GM12872 (cell line): Measurements from ENCODE around the gene GPR157.

Experiments used
- TF ChIP-seq, protein P1 (sequence below): IDR thresholded peaks from 3 replicates; pipeline ENCODE4 v1.5.1; 2011; ENCODE audit warnings: low read depth, mild to moderate bottlenecking, low read length, moderate library complexity; ENCODE audit not compliant: insufficient read depth

Gene GPR157

DNA sequence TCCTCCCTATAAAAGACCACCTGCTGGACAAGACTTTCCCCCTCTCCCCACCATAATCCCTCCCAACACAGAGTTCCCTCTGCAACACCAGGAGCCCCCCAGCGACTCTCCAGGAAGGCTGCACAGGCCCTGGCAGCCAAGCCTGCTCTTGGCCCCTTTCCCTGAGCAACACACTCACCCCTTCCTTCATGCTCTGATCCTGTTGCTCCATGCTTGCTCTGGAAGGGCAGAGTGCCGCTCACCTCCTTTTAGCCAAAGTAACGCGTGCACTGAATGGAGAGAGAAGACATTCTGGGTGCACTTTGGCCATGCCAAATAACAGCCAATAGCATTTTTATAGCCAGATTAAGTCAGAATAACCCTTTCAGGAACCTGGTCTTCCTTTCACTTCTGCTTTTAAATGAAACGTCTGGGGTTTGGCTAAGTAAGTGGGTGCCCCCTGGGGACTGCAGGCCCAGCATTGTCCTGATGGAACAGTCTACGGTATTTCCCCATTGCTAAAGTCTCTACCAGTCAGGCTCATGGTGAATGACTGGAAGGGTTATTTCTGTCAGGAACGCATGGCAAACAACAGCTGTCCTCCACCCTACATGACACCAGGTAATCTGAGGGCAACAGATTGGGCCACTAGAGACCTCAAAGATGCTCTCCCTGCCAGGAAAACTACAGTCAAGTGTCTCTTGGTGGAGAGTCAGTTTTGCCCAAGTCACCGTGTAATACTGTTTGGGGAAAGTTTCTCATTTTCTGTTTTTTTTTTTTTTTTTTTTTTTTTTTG is 59.4 kb downstream of the GPR157 start, which contains the start of gene SLC2A5:
Gene SLC2A5 (minus strand): TSS at position 310 of the 775 bp plus-strand sequence. CDS start 99 bp downstream, at position 211.
- TF ChIP-seq, protein P1, sequence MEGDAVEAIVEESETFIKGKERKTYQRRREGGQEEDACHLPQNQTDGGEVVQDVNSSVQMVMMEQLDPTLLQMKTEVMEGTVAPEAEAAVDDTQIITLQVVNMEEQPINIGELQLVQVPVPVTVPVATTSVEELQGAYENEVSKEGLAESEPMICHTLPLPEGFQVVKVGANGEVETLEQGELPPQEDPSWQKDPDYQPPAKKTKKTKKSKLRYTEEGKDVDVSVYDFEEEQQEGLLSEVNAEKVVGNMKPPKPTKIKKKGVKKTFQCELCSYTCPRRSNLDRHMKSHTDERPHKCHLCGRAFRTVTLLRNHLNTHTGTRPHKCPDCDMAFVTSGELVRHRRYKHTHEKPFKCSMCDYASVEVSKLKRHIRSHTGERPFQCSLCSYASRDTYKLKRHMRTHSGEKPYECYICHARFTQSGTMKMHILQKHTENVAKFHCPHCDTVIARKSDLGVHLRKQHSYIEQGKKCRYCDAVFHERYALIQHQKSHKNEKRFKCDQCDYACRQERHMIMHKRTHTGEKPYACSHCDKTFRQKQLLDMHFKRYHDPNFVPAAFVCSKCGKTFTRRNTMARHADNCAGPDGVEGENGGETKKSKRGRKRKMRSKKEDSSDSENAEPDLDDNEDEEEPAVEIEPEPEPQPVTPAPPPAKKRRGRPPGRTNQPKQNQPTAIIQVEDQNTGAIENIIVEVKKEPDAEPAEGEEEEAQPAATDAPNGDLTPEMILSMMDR = no peak

DNA sequence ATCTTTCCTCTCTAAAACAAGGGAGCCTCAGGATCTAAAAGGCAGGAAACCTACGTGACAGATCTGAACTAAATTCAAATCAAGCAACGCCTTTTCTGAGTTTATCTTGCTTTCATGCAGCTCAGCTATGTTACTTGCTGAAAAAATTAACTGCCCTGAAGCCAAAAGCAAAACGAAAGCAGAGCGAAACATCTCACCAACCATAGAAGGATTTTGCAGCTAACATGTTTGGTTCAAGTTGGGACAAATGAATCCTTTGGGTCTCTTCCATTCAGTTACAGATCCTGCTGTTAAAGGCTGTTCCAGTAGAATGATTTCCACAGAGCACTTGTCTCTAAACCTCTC is 59.9 kb downstream of the GPR157 start:
- TF ChIP-seq, protein P1 = no peak

DNA sequence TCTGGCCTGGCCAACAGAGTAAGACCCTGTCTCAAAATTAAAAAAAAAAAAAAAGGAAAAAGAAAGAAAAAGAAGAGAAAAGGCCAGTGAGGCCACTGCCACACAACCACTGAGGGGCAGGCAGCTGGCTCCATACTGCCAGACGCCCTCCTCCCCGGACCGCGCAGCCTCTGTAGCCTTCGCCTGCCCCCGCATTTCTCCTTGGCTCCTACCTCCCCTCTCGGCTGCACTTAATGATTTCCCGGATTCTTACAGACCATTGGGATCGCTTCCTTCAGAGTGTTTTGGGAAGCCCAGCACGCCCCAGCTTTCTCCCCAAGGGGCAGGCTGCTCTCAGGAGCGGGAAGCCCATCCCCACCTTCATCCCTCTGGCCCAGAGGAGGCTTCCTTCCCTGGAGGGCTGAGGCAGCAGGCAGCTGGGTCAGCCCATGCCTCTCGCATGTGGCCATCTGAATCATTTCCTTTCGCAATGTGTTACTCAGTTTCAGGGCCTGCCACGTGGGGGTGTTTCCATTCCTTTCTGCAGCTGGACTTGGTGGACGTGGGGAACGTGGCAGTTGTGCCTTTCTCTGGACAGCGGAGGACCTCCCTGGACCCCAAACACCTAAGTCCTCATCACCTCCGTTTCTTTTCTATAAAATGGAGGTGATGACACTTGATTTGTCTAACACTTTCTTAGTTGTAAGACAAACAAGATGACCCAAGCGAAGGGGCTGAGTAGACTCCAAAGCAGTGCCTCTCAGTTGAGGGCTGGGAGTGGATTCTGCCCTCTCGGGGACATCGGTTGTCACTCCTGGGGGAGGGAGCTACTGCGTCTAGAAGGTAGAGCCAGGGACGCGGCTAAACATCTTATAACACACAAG is 61.7 kb downstream of the GPR157 start:
- TF ChIP-seq, protein P1 = no peak

- TF ChIP-seq, protein P1 = no peak
Observed at GRCh38 chr1:9065213-9065751, 63.6 kb downstream of the GPR157 start.

GRCh38 chr1:9062846-9063245 is 66.1 kb downstream of the GPR157 start:
- TF ChIP-seq, protein P1 = no peak

DNA sequence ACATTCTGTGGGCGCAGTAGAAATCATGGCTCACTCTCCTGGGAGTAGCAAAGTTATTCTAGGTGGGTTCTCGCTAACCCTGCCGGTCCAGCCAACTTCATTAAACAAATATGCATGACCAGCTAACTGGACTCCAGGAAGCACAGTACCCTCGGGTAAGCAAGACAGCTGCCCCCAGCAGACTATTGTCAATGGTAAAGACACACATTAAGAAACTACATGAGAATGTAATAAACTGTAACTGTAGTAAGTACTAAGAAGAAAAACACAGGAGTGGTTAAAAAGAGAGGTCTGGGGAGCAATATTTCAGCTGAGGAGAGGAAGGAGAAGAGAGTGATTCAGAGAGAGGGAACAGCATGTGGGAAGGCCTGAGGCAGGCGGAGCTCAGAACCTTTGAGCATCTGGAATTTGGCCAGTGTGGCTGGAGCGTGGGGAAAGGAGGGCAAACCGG is 66.9 kb downstream of the GPR157 start:
- TF ChIP-seq, protein P1 = no peak
